Measurements from ENCODE around the gene HDLBP.

DNA sequence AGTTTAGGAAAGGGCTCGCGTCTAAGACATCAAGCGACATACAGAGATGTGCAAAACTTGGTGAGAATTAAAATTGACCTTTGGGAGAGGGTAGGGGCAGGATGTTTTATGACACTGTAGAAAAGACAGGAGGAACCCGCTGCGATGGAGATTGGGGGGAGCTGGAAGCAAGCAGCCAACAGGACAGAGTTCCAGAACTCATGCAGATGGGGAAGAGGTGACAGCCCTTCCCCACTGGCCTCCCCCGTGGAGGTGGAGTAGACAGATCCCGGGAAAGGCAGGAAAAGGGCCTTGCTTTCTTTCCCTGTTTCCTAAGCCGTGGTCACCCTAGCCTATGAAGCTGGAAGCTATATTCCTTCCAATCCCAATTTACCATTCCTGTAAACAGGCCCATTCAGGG lies 87.9 kb downstream of the HDLBP start:
- no peak for TF ChIP-seq POLR2A (IDR thresholded peaks at IDR 0.05)
- TF ChIP-seq, protein P1, sequence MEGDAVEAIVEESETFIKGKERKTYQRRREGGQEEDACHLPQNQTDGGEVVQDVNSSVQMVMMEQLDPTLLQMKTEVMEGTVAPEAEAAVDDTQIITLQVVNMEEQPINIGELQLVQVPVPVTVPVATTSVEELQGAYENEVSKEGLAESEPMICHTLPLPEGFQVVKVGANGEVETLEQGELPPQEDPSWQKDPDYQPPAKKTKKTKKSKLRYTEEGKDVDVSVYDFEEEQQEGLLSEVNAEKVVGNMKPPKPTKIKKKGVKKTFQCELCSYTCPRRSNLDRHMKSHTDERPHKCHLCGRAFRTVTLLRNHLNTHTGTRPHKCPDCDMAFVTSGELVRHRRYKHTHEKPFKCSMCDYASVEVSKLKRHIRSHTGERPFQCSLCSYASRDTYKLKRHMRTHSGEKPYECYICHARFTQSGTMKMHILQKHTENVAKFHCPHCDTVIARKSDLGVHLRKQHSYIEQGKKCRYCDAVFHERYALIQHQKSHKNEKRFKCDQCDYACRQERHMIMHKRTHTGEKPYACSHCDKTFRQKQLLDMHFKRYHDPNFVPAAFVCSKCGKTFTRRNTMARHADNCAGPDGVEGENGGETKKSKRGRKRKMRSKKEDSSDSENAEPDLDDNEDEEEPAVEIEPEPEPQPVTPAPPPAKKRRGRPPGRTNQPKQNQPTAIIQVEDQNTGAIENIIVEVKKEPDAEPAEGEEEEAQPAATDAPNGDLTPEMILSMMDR (IDR thresholded peaks at IDR 0.05) = no peak
